ENCODE data around the gene CNN1. TPM values are rescaled to one million over a fixed set of nuclear protein-coding genes. Genes with fewer than 3 reads are reported as not detected.
A peak's percentile ranks its signal among the peaks of the same experiment; 100 is the strongest.

Gene CNN1
- total and polyA plus RNA-seq, 9 of the 15 experiments (the other 6 are each of a cell fraction or from before 2014, with no cell fraction given), result 0.23 to 10.6 (median 5.2) TPM

DNA sequence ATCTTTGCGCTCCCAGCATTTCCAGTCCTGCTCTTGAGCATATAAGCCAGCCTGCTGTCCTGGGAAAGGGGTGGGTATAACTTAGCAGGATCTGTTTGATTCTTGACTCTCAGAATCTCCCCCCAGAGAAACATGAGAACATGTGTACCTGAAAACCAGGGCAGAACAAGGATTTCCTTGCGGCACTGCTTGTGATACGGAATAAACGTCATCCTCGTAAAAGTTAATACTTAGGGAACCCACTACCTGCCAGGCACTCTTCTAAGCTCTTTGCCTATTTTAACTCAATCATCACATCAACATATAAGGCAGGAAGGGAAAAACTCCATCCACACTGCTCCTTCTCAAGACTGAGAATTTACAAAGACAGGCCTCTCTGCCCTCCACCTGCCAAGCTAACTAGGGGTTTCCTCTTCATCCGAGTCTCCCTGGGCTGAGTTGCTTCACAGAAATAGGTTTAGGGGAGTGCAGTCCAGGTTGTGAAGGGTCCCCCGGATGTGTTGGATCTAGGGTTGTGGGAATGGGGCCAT, 34.1 kb upstream of the CNN1 start:
- no peaks in the 10 kb centered on the region for H4K20me1 ChIP-seq (replicated peaks; ENCODE audit: control insufficient read depth, insufficient read depth, low read length)
- peak overlapping the region; percentile 30; the same call in 2 of the 3 replicates for H3K27ac ChIP-seq (ENCODE audit: extremely low read depth, low read depth, low read length)
- 0 out of 3 replicates have a peak, but pooled peaks cover 3% of the 10 kb centered on the region for H3K79me2 ChIP-seq (ENCODE audit: control insufficient read depth, insufficient read depth, low read length)
- DNase-seq (ENCODE audit: extremely low read depth in 1 of 4, low spot score in 3 of 4) (no peak), FAIRE-seq (no peak), ATAC-seq (no peak)
- no TSS peak for BruUV-seq (replicated peaks)
- POLR2A ChIA-PET, result interaction anchor here (0.8 to 2.1 kb wide), 2 partner anchors 12 to 317 kb away, joined by 3 to 7 read pairs; no protein-coding TSS in a partner anchor
- WGBS (ENCODE audit: insufficient coverage, low coverage, missing lambda C conversion rate), result 41% methylated on average over 7 of the region's 7 CpGs
- peaks cover 14% of the 10 kb centered on the region; the same call in 1 of the 3 replicates for H3K36me3 ChIP-seq (ENCODE audit: control insufficient read depth, insufficient read depth, low read length)
- no peaks in the 10 kb centered on the region for H3K9me3 ChIP-seq (replicated peaks; ENCODE audit: control insufficient read depth, insufficient read depth, low read depth, low read length)
- TF ChIP-seq FOS (IDR thresholded peaks at IDR 0.05; ENCODE audit: extremely low read depth, insufficient read length) (no peak), GTF2A2 (tag; IDR thresholded peaks at IDR 0.05) (no peak), NFATC3 (IDR thresholded peaks at IDR 0.05) (no peak), CC2D1A (IDR thresholded peaks at IDR 0.05) (0 out of 2 replicates have a peak, but pooled peaks have one; percentile 22), LCOR (CRISPR knock-in tag; IDR thresholded peaks at IDR 0.05) (0 out of 2 replicates have a peak, but pooled peaks have one; percentile 47)
- TF ChIP-seq, protein P1, sequence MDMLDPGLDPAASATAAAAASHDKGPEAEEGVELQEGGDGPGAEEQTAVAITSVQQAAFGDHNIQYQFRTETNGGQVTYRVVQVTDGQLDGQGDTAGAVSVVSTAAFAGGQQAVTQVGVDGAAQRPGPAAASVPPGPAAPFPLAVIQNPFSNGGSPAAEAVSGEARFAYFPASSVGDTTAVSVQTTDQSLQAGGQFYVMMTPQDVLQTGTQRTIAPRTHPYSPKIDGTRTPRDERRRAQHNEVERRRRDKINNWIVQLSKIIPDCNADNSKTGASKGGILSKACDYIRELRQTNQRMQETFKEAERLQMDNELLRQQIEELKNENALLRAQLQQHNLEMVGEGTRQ (CRISPR knock-in tag; IDR thresholded peaks at IDR 0.05), result no peak
- in situ Hi-C loops (cut with MboI) (no loop called here), intact Hi-C loops (cut with micrococcal nuclease) (no loop called here)
- H3K4me3 ChIP-seq, result peak overlapping the region; percentile 77
- H3K9me1 ChIP-seq (ENCODE audit: control insufficient read depth, insufficient read depth, low read length), result no peaks in the 10 kb centered on the region
- peak overlapping the region; percentile 82 for H3K4me2 ChIP-seq (ENCODE audit: insufficient read depth, low read length)
- CTCF ChIA-PET (ENCODE audit: low intra/inter-chr PET ratio), result no interaction called here
- H3K27me3 ChIP-seq (ENCODE audit: control insufficient read depth in 2 of 2, insufficient read depth in 2 of 2, low read length in 2 of 2), result no peaks in the 10 kb centered on the region
- H3K9ac ChIP-seq (ENCODE audit: insufficient read depth in 1 of 2, low read depth in 2 of 2, low read length in 2 of 2), result peak overlapping the region; percentile 43 to 82; a peak in 3 of 4 replicates
- H2AFZ ChIP-seq (ENCODE audit: low read depth, low read length), result peak overlapping the region; percentile 78
- peaks cover 17 to 44% of the 10 kb centered on the region in 2 experiments for H3K4me1 ChIP-seq (replicated peaks in 1 of 2; ENCODE audit: control insufficient read depth in 2 of 2, insufficient read depth in 2 of 2, low read length in 2 of 2)
